K562 (cell line): Measurements from ENCODE around the gene PCCA.

Experiments used
- BCLAF1 ChIP-seq, 2 experiments: fragments of 450-650 bp in 1 of 2; IDR thresholded peaks; 2 replicates each; pipeline ENCODE4 v1.6.1; 2011 to 2017; ENCODE audit warnings: low read depth in 2 of 2, antibody characterized with exemption in 1 of 2, borderline replicate concordance in 1 of 2, low read length in 1 of 2, mild to moderate bottlenecking in 1 of 2, mixed read lengths in 1 of 2; ENCODE audit not compliant: control insufficient read depth in 1 of 2
- CBX5 ChIP-seq: IDR thresholded peaks from 2 replicates; pipeline ENCODE4 v1.6.1; 2014; ENCODE audit warnings: low read depth, borderline replicate concordance
- EZH2 ChIP-seq: IDR thresholded peaks from 2 replicates; pipeline ENCODE4 v1.6.1; 2012; ENCODE audit warnings: low read depth, mild to moderate bottlenecking, inconsistent platforms, low read length, borderline replicate concordance
- NR1H2 ChIP-seq: sonication (generic); formaldehyde crosslinking; IDR thresholded peaks from 2 replicates; pipeline ENCODE4 v1.4.0; 2020; ENCODE audit warnings: mild to moderate bottlenecking, missing genetic modification reagents
- POLR2A ChIP-seq: fragments of 450-650 bp; conservative IDR thresholded peaks from 2 replicates; pipeline ENCODE4 v1.6.1; 2016
- SMC3 ChIP-seq: conservative IDR thresholded peaks from 2 replicates; pipeline ENCODE4 v1.6.1; 2011; ENCODE audit warnings: low read depth, low read length, improper control_type of control experiment; ENCODE audit not compliant: insufficient read depth
- UBTF ChIP-seq, 2 experiments: IDR thresholded peaks; 2 replicates each; pipeline ENCODE4 v1.6.1; 2012; ENCODE audit warnings: improper control_type of control experiment in 2 of 2, low read depth in 2 of 2, low read length in 2 of 2, borderline replicate concordance in 1 of 2
- ZEB2 ChIP-seq: fragments of 450-650 bp; IDR thresholded peaks from 2 replicates; pipeline ENCODE4 v1.6.1; 2016

GRCh38 chr13:100515410-100515800 is 426.5 kb downstream of the PCCA start:
- no peak for TF ChIP-seq EZH2
- no peak for TF ChIP-seq SMC3
- TF ChIP-seq UBTF (IDR thresholded peaks at IDR 0.05; ENCODE audit: borderline replicate concordance in 1 of 2, low read depth in 2 of 2, low read length in 2 of 2) = no peak
- TF ChIP-seq BCLAF1 (IDR thresholded peaks at IDR 0.05; ENCODE audit: borderline replicate concordance in 1 of 2, control insufficient read depth in 1 of 2, low read depth in 2 of 2, low read length in 1 of 2) = no peak
- no peak for TF ChIP-seq CBX5
- TF ChIP-seq NR1H2 (CRISPR knock-in tag) = no peak
- TF ChIP-seq ZEB2 = no peak
- no peak for TF ChIP-seq POLR2A
